ENCODE data around the gene TIGD4. TPM values are rescaled to one million over a fixed set of nuclear protein-coding genes. Genes with fewer than 3 reads are reported as not detected.

The TIGD4 gene
- total RNA-seq, 1 donor, result under 0.01 TPM

GRCh38 chr4:152728343-152728742 lies 51.2 kb downstream of the TIGD4 start:
- DNase-seq (ENCODE audit: low read depth), result no peak
- TF ChIP-seq CTCF (IDR thresholded peaks at IDR 0.05; ENCODE audit: insufficient read depth, low read depth, low read length), result no peak
- no peak overlapping the region for H3K4me3 ChIP-seq (ENCODE audit: low read depth, low read length)

- no peak for TF ChIP-seq CTCF (IDR thresholded peaks at IDR 0.05; ENCODE audit: insufficient read depth, low read depth, low read length)
- DNase-seq (ENCODE audit: low read depth), result no peak
These were observed 51.7 kb downstream of the TIGD4 start for GRCh38 chr4:152727784-152728183.

GRCh38 chr4:152724494-152724893 lies 55.0 kb downstream of the TIGD4 start:
- no peak overlapping the region for H3K4me3 ChIP-seq (ENCODE audit: low read depth, low read length)
- no peak for TF ChIP-seq CTCF (IDR thresholded peaks at IDR 0.05; ENCODE audit: insufficient read depth, low read depth, low read length)
- DNase-seq (ENCODE audit: low read depth), result no peak

More at GRCh38 chr4:152727784-152728183, 51.7 kb downstream of the TIGD4 start:
- H3K4me3 ChIP-seq (ENCODE audit: low read depth, low read length), result no peak overlapping the region

- no peak for TF ChIP-seq CTCF (IDR thresholded peaks at IDR 0.05; ENCODE audit: insufficient read depth, low read depth, low read length)
These were observed 56.3 kb downstream of the TIGD4 start for GRCh38 chr4:152723236-152723635.

GRCh38 chr4:152719801-152720556 lies 59.6 kb downstream of the TIGD4 start:
- peak overlapping the region; percentile 3 for H3K4me3 ChIP-seq (ENCODE audit: low read depth, low read length)
- TF ChIP-seq CTCF (IDR thresholded peaks at IDR 0.05; ENCODE audit: insufficient read depth, low read depth, low read length), result no peak
- no peak for DNase-seq (ENCODE audit: low read depth)

More at GRCh38 chr4:152723236-152723635, 56.3 kb downstream of the TIGD4 start:
- H3K4me3 ChIP-seq (ENCODE audit: low read depth, low read length), result no peak overlapping the region
- DNase-seq (ENCODE audit: low read depth), result no peak

Other genes with a start within 250 kb of the TIGD4 start
- gene FBXW7, start 243.6 kb downstream of the TIGD4 start, total RNA-seq, result 48.3 and 79.5 TPM in 2 replicates
- gene TMEM154, start 99.7 kb downstream of the TIGD4 start, total RNA-seq, result 8.1 and 11.2 TPM in 2 replicates
- 49.3 and 61.3 TPM in 2 replicates for gene ARFIP1, start 224 bp upstream of the TIGD4 start, total RNA-seq
- 0.32 and 1.7 TPM in 2 replicates for gene FHDC1, start 156.6 kb upstream of the TIGD4 start, total RNA-seq